B cell (primary cell): ENCODE data around the gene CST9. TPM values are rescaled to one million over a fixed set of nuclear protein-coding genes. Genes with fewer than 3 reads are reported as not detected.

Source experiments
- ATAC-seq: fragments of 200-7000 bp; cut with Tn5 transposase; one replicate; pipeline ENCODE4 v1.10.0; 2021; ENCODE audit warnings: low read depth, mild to moderate bottlenecking, moderate number of reproducible peaks, moderate library complexity
- CTCF ChIA-PET: fragments of 350-600 bp; sonication (Branson Sonifier 250); formaldehyde crosslinking; loops from one replicate; lab custom pipeline; 2021; ENCODE audit warnings: antibody characterized with exemption, inconsistent platforms; lab: Charles Lee
- POLR2A ChIA-PET: fragments of 350-600 bp; sonication (Branson Sonifier 250); formaldehyde crosslinking; loops from one replicate; lab custom pipeline; 2021; ENCODE audit warnings: antibody characterized with exemption; lab: Charles Lee
- DNase-seq: peaks from one replicate; pipeline ENCODE4 v3.0.0; 2013
- H2AFZ ChIP-seq: 2 replicates; pipeline ENCODE4 v1.6.1; 2012; ENCODE audit warnings: mild to moderate bottlenecking, low read depth, low read length; ENCODE audit not compliant: insufficient read depth, poor library complexity, severe bottlenecking
- H3K27ac ChIP-seq, 2 donors: 1 replicate in 1 of 2; 2 replicates in 1 of 2; pipeline ENCODE4 v1.5.1; 2012 to 2013; ENCODE audit warnings: low read length in 2 of 2, mild to moderate bottlenecking in 2 of 2, moderate library complexity in 1 of 2
- H3K27me3 ChIP-seq, 4 experiments: fragments of 200-600 bp in 1 of 4; sonication (generic) in 1 of 4; replicated peaks in 1 of 4; 1 replicate in 2 of 4; 2 replicates in 2 of 4; pipeline versions ENCODE4 v1.6.1 to v1.7.0; 2013 to 2016; ENCODE audit warnings: low read length in 3 of 4, mild to moderate bottlenecking in 2 of 4, mixed read lengths in 1 of 4, moderate library complexity in 1 of 4; ENCODE audit not compliant: insufficient read depth in 4 of 4, control insufficient read depth in 3 of 4; ENCODE audit errors: control extremely low read depth in 1 of 4
- H3K36me3 ChIP-seq, 2 experiments: replicated peaks in 1 of 2; 1 replicate in 1 of 2; 2 replicates in 1 of 2; pipeline versions ENCODE4 v1.6.1 to v1.7.1; 2013; ENCODE audit warnings: low read length in 1 of 2; ENCODE audit not compliant: insufficient read depth in 2 of 2, control insufficient read depth in 1 of 2; ENCODE audit errors: control extremely low read depth in 1 of 2, extremely low read depth in 1 of 2
- H3K4me1 ChIP-seq, 2 donors: fragments of 200-600 bp in 1 of 2; sonication (generic) in 1 of 2; 1 replicate in 1 of 2; 2 replicates in 1 of 2; pipeline versions ENCODE4 v1.5.1 to v1.6.1; 2013 to 2017; ENCODE audit warnings: low read length in 2 of 2; ENCODE audit not compliant: control insufficient read depth in 2 of 2, insufficient read depth in 2 of 2
- H3K4me2 ChIP-seq: replicated peaks from 2 replicates; pipeline ENCODE3; 2012; ENCODE audit warnings: mild to moderate bottlenecking, low read depth, low read length; ENCODE audit not compliant: poor library complexity, severe bottlenecking
- H3K4me3 ChIP-seq, 5 experiments: fragments of 200-600 bp in 1 of 5; sonication (generic) in 1 of 5; 1 replicate in 3 of 5; 2 replicates in 2 of 5; pipeline versions ENCODE4 v1.5.1 to v1.7.0; 2011 to 2016; ENCODE audit warnings: low read length in 4 of 5, mild to moderate bottlenecking in 4 of 5, low read depth in 2 of 5, control low read depth in 1 of 5, moderate library complexity in 1 of 5; ENCODE audit not compliant: insufficient read depth in 1 of 5; ENCODE audit errors: control extremely low read depth in 1 of 5, extremely low read depth in 1 of 5
- H3K79me2 ChIP-seq: fragments of 200-600 bp; sonication (generic); one replicate; pipeline ENCODE4 v1.6.0; 2016; ENCODE audit warnings: low read length; ENCODE audit not compliant: control insufficient read depth, insufficient read depth
- H3K9ac ChIP-seq: fragments of 200-600 bp; sonication (generic); 2 replicates; pipeline ENCODE4 v1.6.1; 2017; ENCODE audit warnings: mild to moderate bottlenecking, low read length, moderate library complexity
- H3K9me3 ChIP-seq, 3 donors: one replicate each; pipeline versions ENCODE4 v1.6.1 to v1.7.1; 2013; ENCODE audit warnings: low read length in 2 of 3; ENCODE audit not compliant: control insufficient read depth in 2 of 3, insufficient read depth in 1 of 3; ENCODE audit errors: control extremely low read depth in 1 of 3
- H4K20me1 ChIP-seq: 2 replicates; pipeline ENCODE4 v1.6.0; 2012; ENCODE audit warnings: mild to moderate bottlenecking, low read length; ENCODE audit not compliant: insufficient read depth, control insufficient read depth, poor library complexity, severe bottlenecking
- H3K27ac Mint-ChIP-seq: one replicate; pipeline ENCODE4 v1.8.0; 2021; ENCODE audit warnings: mixed read lengths
- H3K27me3 Mint-ChIP-seq: one replicate; pipeline ENCODE4 v1.8.0; 2021; ENCODE audit warnings: mixed read lengths
- H3K4me1 Mint-ChIP-seq: one replicate; pipeline ENCODE4 v1.8.0; 2021; ENCODE audit warnings: mixed read lengths
- H3K4me3 Mint-ChIP-seq: one replicate; pipeline ENCODE4 v1.8.0; 2021; ENCODE audit warnings: mixed read lengths
- H3K9me3 Mint-ChIP-seq: one replicate; pipeline ENCODE4 v1.8.0; 2022; ENCODE audit warnings: mixed read lengths; ENCODE audit not compliant: insufficient read depth
- EZH2 ChIP-seq: IDR thresholded peaks from 2 replicates; pipeline ENCODE4 v1.6.1; 2012; ENCODE audit warnings: borderline replicate concordance, low read depth, mild to moderate bottlenecking, moderate library complexity, low read length; ENCODE audit not compliant: insufficient read depth, poor library complexity, severe bottlenecking
- WGBS: methylation state at CpG from one replicate; pipeline ENCODE4 v1.1.5; 2013; ENCODE audit warnings: missing lambda C conversion rate; ENCODE audit not compliant: insufficient coverage; 5-methylcytosine and 5-hydroxymethylcytosine counted together
- intact Hi-C: fragments of 100-400 bp; cut with micrococcal nuclease; formaldehyde crosslinking; loops from one replicate; pipeline ENCODE4 v1.10.0; 2022
- polyA plus RNA-seq: library from polyadenylated mRNA; depleted of rRNA; stranded (reverse); fragments of >200 nt; gene quantifications from 2 replicates; pipeline ENCODE4 v1.2.3, GENCODE V29; 2012
- total RNA-seq, 2 donors: library from RNA; stranded (reverse); fragments of 120-200 nt in 1 of 2; gene quantifications; 1 replicate in 1 of 2; 2 replicates in 1 of 2; pipeline versions ENCODE4 v1.2.3 to v1.2.4, GENCODE V29; 2013 to 2022
- TF ChIP-seq, protein P1 (sequence below): fragments of 200-600 bp; IDR thresholded peaks from one replicate; pipeline ENCODE4 v1.8.0; 2022; ENCODE audit warnings: antibody characterized with exemption, mild to moderate bottlenecking

Gene CST9
- total and polyA plus RNA-seq, 2 donors (not counting 1 experiment from before 2014, with no cell fraction given) = not detected

DNA sequence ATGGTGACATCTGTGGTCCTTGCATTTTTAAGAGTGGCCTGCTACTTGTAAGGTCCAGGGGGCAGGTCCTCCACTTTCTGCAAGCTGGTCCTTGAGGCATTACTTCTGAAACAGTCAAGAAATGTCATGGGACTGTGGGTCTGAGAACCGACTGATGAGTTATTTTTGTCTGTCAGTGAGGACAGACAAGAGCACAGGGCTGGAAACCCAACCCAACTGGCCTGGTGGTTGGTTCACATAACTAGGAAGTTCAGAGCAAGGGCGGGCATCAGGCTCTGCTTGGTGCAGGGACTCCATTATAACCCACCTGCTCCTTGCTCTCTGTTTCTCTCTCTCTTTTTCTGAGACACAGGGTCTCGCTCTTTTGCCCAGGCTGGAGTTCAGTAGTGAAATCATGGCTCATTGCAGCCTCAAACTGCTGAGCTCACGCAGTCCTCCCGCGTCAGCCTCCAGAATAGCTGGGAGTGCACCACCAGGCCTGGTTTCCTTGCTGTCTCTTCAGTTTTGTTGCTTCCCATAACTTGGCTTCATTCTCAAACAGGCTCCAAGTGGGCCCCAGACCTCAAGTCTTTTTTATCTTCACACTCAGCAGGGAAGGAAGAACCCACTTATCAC lies 22.8 kb upstream of the CST9 start:
- no peaks in the 10 kb centered on the region for H3K79me2 ChIP-seq
- H3K4me1 ChIP-seq = no peaks in the 10 kb centered on the region
- Mint-ChIP-seq H3K4me3 (no peak overlapping the region), H3K27me3 (peaks cover 13% of the 10 kb centered on the region), H3K27ac (no peak overlapping the region), H3K4me1 (no peaks in the 10 kb centered on the region), H3K9me3 (no peaks in the 10 kb centered on the region)
- no peak overlapping the region for H2AFZ ChIP-seq
- ChIA-PET POLR2A (no interaction called here), CTCF (no interaction called here)
- no peak for ATAC-seq
- H3K9me3 ChIP-seq = peaks cover 0 to 7% (median 0%) of the 10 kb centered on the region in 3 donors
- DNase-seq = no peak
- H3K27ac ChIP-seq = no peak overlapping the region
- intact Hi-C loops = no loop called here
- no peaks in the 10 kb centered on the region for H3K27me3 ChIP-seq
- no peaks in the 10 kb centered on the region for H4K20me1 ChIP-seq
- TF ChIP-seq, protein P1, sequence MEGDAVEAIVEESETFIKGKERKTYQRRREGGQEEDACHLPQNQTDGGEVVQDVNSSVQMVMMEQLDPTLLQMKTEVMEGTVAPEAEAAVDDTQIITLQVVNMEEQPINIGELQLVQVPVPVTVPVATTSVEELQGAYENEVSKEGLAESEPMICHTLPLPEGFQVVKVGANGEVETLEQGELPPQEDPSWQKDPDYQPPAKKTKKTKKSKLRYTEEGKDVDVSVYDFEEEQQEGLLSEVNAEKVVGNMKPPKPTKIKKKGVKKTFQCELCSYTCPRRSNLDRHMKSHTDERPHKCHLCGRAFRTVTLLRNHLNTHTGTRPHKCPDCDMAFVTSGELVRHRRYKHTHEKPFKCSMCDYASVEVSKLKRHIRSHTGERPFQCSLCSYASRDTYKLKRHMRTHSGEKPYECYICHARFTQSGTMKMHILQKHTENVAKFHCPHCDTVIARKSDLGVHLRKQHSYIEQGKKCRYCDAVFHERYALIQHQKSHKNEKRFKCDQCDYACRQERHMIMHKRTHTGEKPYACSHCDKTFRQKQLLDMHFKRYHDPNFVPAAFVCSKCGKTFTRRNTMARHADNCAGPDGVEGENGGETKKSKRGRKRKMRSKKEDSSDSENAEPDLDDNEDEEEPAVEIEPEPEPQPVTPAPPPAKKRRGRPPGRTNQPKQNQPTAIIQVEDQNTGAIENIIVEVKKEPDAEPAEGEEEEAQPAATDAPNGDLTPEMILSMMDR = no peak
- TF ChIP-seq EZH2 = no peak
- no peak overlapping the region for H3K4me3 ChIP-seq
- no peak overlapping the region for H3K9ac ChIP-seq
- no peak overlapping the region for H3K4me2 ChIP-seq
- H3K36me3 ChIP-seq = no peaks in the 10 kb centered on the region
- 71% methylated on average over 6 of the region's 6 CpGs for WGBS

DNA sequence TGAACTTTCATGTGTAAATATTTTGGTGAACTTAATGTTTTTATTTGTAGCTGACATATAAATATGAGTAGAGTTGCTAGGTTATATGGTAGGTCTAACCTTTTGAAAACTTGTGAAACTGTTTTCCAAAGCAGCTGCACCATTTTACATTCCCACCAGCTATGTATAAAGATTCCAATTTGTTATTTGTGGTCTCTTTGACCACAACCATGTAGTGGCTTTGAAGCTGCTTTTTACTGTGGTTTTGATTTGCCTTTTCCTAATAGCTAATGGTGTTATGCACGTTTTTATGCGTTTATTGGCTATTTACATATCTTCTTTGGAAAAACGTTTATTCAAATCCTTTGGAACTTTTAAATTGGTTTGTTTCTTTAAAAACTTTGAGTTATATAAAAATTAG lies 21.8 kb upstream of the CST9 start:
- Histone ChIP-seq H3K9me3 (peaks cover 0 to 7% (median 0%) of the 10 kb centered on the region in 3 donors), H3K27ac (no peak overlapping the region), H3K79me2 (no peaks in the 10 kb centered on the region), H3K4me1 (peaks cover 0 to 6% of the 10 kb centered on the region in 2 donors), H3K36me3 (no peaks in the 10 kb centered on the region), H3K9ac (no peak overlapping the region), H3K4me2 (no peak overlapping the region), H3K4me3 (no peak overlapping the region), H4K20me1 (no peaks in the 10 kb centered on the region), H2AFZ (no peak overlapping the region), H3K27me3 (no peaks in the 10 kb centered on the region)
- peaks cover 4% of the 10 kb centered on the region for H3K4me1 Mint-ChIP-seq
- ATAC-seq (no peak), DNase-seq (no peak)
- CTCF ChIA-PET = no interaction called here
- POLR2A ChIA-PET = no interaction called here
- no peak overlapping the region for H3K4me3 Mint-ChIP-seq
- TF ChIP-seq EZH2 = no peak
- WGBS = no CpG with 5 or more reads among the region's 3 CpGs
- intact Hi-C loops = no loop called here
- no peak overlapping the region for H3K27ac Mint-ChIP-seq
- H3K9me3 Mint-ChIP-seq = no peaks in the 10 kb centered on the region
- peaks cover 13% of the 10 kb centered on the region for H3K27me3 Mint-ChIP-seq
